ENCODE results near the gene GAB2.
"Not testable (repeated sequence)": the region's sequence is repeated elsewhere in the genome, so short reads cannot be mapped to it uniquely, and the experiment has no call there.

GAB2 gene

GRCh38 chr11:78239781-78240180 is 177.8 kb downstream of the GAB2 start:
- no peak for DNase-seq

GRCh38 chr11:78237293-78238046 is 180.2 kb downstream of the GAB2 start:
- no peak for DNase-seq

- DNase-seq: no peak
These were observed 183.6 kb downstream of the GAB2 start for GRCh38 chr11:78234006-78234405.

GRCh38 chr11:78233046-78233445 is 184.6 kb downstream of the GAB2 start:
- DNase-seq: not testable (repeated sequence)

GRCh38 chr11:78231962-78232501 is 185.6 kb downstream of the GAB2 start:
- DNase-seq: no peak

- DNase-seq: no peak
These were observed 187.3 kb downstream of the GAB2 start for GRCh38 chr11:78230161-78230877.

- no peak for DNase-seq
These were observed 188.5 kb downstream of the GAB2 start for GRCh38 chr11:78229106-78229505.

- DNase-seq: no peak
These were observed 189.2 kb downstream of the GAB2 start for GRCh38 chr11:78228467-78228866.

- DNase-seq: no peak
These were observed 189.7 kb downstream of the GAB2 start for GRCh38 chr11:78227921-78228320.

- DNase-seq: no peak
These were observed 190.6 kb downstream of the GAB2 start for GRCh38 chr11:78226684-78227680.

- no peak for DNase-seq
These were observed 192.7 kb downstream of the GAB2 start for GRCh38 chr11:78224906-78225420.

GRCh38 chr11:78224506-78224905 is 193.1 kb downstream of the GAB2 start:
- DNase-seq: no peak

- no peak for DNase-seq
These were observed 194.2 kb downstream of the GAB2 start for GRCh38 chr11:78223320-78223954.

- not testable (repeated sequence) for DNase-seq
These were observed 194.9 kb downstream of the GAB2 start for GRCh38 chr11:78222726-78223125.

GRCh38 chr11:78221396-78222315 is 196.0 kb downstream of the GAB2 start:
- DNase-seq: no peak

GRCh38 chr11:78220218-78221157 is 197.1 kb downstream of the GAB2 start:
- DNase-seq: no peak

- DNase-seq: no peak
These were observed 198.0 kb downstream of the GAB2 start for GRCh38 chr11:78219493-78220217.

- no peak for DNase-seq
These were observed 198.7 kb downstream of the GAB2 start for GRCh38 chr11:78218707-78219492.
